Osteoblast (primary cell): ENCODE measurements around the gene CDKL2. TPM values are rescaled to one million over a fixed set of nuclear protein-coding genes. Genes with fewer than 3 reads are reported as not detected.

Source experiments
- DNase-seq: peaks from one replicate; pipeline ENCODE4 v3.0.0; 2011; ENCODE audit warnings: low spot score, mixed read lengths; ENCODE audit not compliant: insufficient read length; ENCODE audit errors: missing footprints
- H2AFZ ChIP-seq: 2 replicates; pipeline ENCODE4 v1.6.0; 2011; ENCODE audit warnings: mild to moderate bottlenecking, low read length
- H3K27ac ChIP-seq: 2 replicates; pipeline ENCODE4 v1.5.1; 2011; ENCODE audit warnings: mild to moderate bottlenecking, low read depth, low read length, moderate library complexity
- H3K27me3 ChIP-seq: 2 replicates; pipeline ENCODE4 v1.6.0; 2012; ENCODE audit warnings: mild to moderate bottlenecking, control low read depth, inconsistent platforms, low read length, moderate library complexity; ENCODE audit not compliant: insufficient read depth
- H3K36me3 ChIP-seq: 2 replicates; pipeline ENCODE4 v1.5.1; 2011; ENCODE audit warnings: mild to moderate bottlenecking, low read length, control low read depth, moderate library complexity; ENCODE audit not compliant: insufficient read depth
- H3K4me1 ChIP-seq: 2 replicates; pipeline ENCODE4 v1.5.1; 2011; ENCODE audit warnings: mild to moderate bottlenecking, low read length, control low read depth, moderate library complexity; ENCODE audit not compliant: insufficient read depth
- H3K4me2 ChIP-seq: 2 replicates; pipeline ENCODE4 v1.6.0; 2011; ENCODE audit warnings: mild to moderate bottlenecking, low read length; ENCODE audit not compliant: insufficient read depth
- H3K4me3 ChIP-seq: fragments of 200-600 bp; sonication (generic); 3 replicates; pipeline ENCODE4 v1.5.1; 2012; ENCODE audit warnings: mild to moderate bottlenecking, low read length, inconsistent platforms; ENCODE audit not compliant: insufficient read depth
- H3K79me2 ChIP-seq: 2 replicates; pipeline ENCODE4 v1.6.0; 2012; ENCODE audit warnings: mild to moderate bottlenecking, low read length, control low read depth, inconsistent platforms; ENCODE audit not compliant: insufficient read depth
- H3K9me3 ChIP-seq: 2 replicates; pipeline ENCODE4 v1.5.1; 2011; ENCODE audit warnings: low read depth, low read length, control low read depth
- H4K20me1 ChIP-seq: 2 replicates; pipeline ENCODE4 v1.6.0; 2012; ENCODE audit warnings: mild to moderate bottlenecking, low read length, control low read depth; ENCODE audit not compliant: insufficient read depth
- CTCF ChIP-seq: IDR thresholded peaks from 2 replicates; pipeline ENCODE4 v1.5.1; 2011; ENCODE audit warnings: mild to moderate bottlenecking, low read depth, low read length, moderate library complexity; ENCODE audit errors: extremely low read depth
- total RNA-seq: library from RNA; depleted of rRNA; stranded (reverse); fragments of >200 nt; gene quantifications from 2 replicates; pipeline ENCODE4 v1.2.3, GENCODE V29; 2012

CDKL2 gene
- total RNA-seq, 1 donor = 0.72 TPM

GRCh38 chr4:75599647-75600046 is 30.7 kb downstream of the CDKL2 start:
- no peaks in the 10 kb centered on the region for H3K9me3 ChIP-seq
- H3K79me2 ChIP-seq = no peaks in the 10 kb centered on the region
- H2AFZ ChIP-seq = no peak overlapping the region
- no peak overlapping the region for H3K4me3 ChIP-seq
- H3K36me3 ChIP-seq = no peaks in the 10 kb centered on the region
- TF ChIP-seq CTCF = no peak
- H3K27me3 ChIP-seq = peaks cover 7% of the 10 kb centered on the region
- no peaks in the 10 kb centered on the region for H4K20me1 ChIP-seq
- no peak for DNase-seq
- no peak overlapping the region for H3K27ac ChIP-seq
- H3K4me2 ChIP-seq = no peak overlapping the region
- no peaks in the 10 kb centered on the region for H3K4me1 ChIP-seq

GRCh38 chr4:75598390-75598789 is 31.9 kb downstream of the CDKL2 start:
- H3K4me2 ChIP-seq = no peak overlapping the region
- H3K9me3 ChIP-seq = no peaks in the 10 kb centered on the region
- no peaks in the 10 kb centered on the region for H3K4me1 ChIP-seq
- no peak for TF ChIP-seq CTCF
- no peak overlapping the region for H3K4me3 ChIP-seq
- no peak for DNase-seq
- no peak overlapping the region for H3K27ac ChIP-seq
- H2AFZ ChIP-seq = no peak overlapping the region
- H3K79me2 ChIP-seq = no peaks in the 10 kb centered on the region
- H3K27me3 ChIP-seq = peaks cover 7% of the 10 kb centered on the region
- no peaks in the 10 kb centered on the region for H3K36me3 ChIP-seq
- H4K20me1 ChIP-seq = no peaks in the 10 kb centered on the region

- H3K79me2 ChIP-seq = no peaks in the 10 kb centered on the region
- H3K4me1 ChIP-seq = no peaks in the 10 kb centered on the region
- no peak overlapping the region for H3K4me3 ChIP-seq
- no peak for TF ChIP-seq CTCF
- H3K4me2 ChIP-seq = no peak overlapping the region
- no peak overlapping the region for H3K27ac ChIP-seq
- H3K27me3 ChIP-seq = peaks cover 7% of the 10 kb centered on the region
- H2AFZ ChIP-seq = no peak overlapping the region
- DNase-seq = no peak
- no peaks in the 10 kb centered on the region for H4K20me1 ChIP-seq
- no peaks in the 10 kb centered on the region for H3K9me3 ChIP-seq
- no peaks in the 10 kb centered on the region for H3K36me3 ChIP-seq
Measured at GRCh38 chr4:75596061-75596460, 34.3 kb downstream of the CDKL2 start.

GRCh38 chr4:75593393-75593792 is 36.9 kb downstream of the CDKL2 start:
- H4K20me1 ChIP-seq = no peaks in the 10 kb centered on the region
- H3K27ac ChIP-seq = no peak overlapping the region
- H3K4me2 ChIP-seq = no peak overlapping the region
- H3K79me2 ChIP-seq = no peaks in the 10 kb centered on the region
- H3K4me3 ChIP-seq = no peak overlapping the region
- no peak overlapping the region for H2AFZ ChIP-seq
- no peak for DNase-seq
- no peaks in the 10 kb centered on the region for H3K36me3 ChIP-seq
- no peaks in the 10 kb centered on the region for H3K4me1 ChIP-seq
- H3K9me3 ChIP-seq = no peaks in the 10 kb centered on the region
- peaks cover 7% of the 10 kb centered on the region for H3K27me3 ChIP-seq
- TF ChIP-seq CTCF = no peak
